Keratinocyte (primary cell): ENCODE results near the gene CXXC5. TPM values are rescaled to one million over a fixed set of nuclear protein-coding genes. Genes with fewer than 3 reads are reported as not detected.

Source experiments
- DNase-seq: peaks from one replicate; pipeline ENCODE4 v3.0.0-alpha.2; 2011; ENCODE audit warnings: low read depth, missing footprints, low spot score
- FAIRE-seq: peaks from 2 replicates; lab custom pipeline; 2011; peaks lifted over from hg19 to GRCh38; lab: Jason Lieb, UNC
- H2AFZ ChIP-seq: 2 replicates; pipeline ENCODE4 v1.6.0; 2012; ENCODE audit warnings: low read length, control low read depth, inconsistent platforms; ENCODE audit not compliant: control insufficient read depth
- H3K27ac ChIP-seq: 2 replicates; pipeline ENCODE4 v1.5.1; 2011; ENCODE audit warnings: low read length; ENCODE audit not compliant: control insufficient read depth, insufficient read depth
- H3K27me3 ChIP-seq: 3 replicates; pipeline ENCODE4 v1.6.0; 2011; ENCODE audit warnings: low read length; ENCODE audit not compliant: control insufficient read depth, insufficient read depth; ENCODE audit errors: extremely low read depth
- H3K36me3 ChIP-seq, 2 experiments: 2 replicates in 1 of 2; 3 replicates in 1 of 2; pipeline ENCODE4 v1.5.1; 2011; ENCODE audit warnings: low read length in 2 of 2, mild to moderate bottlenecking in 1 of 2; ENCODE audit not compliant: control insufficient read depth in 2 of 2, insufficient read depth in 2 of 2; ENCODE audit errors: extremely low read depth in 1 of 2
- H3K4me1 ChIP-seq: 3 replicates; pipeline ENCODE4 v1.5.1; 2011; ENCODE audit warnings: low read length; ENCODE audit not compliant: control insufficient read depth, insufficient read depth; ENCODE audit errors: extremely low read depth
- H3K4me2 ChIP-seq: 3 replicates; pipeline ENCODE4 v1.6.0; 2011; ENCODE audit warnings: low read depth, low read length; ENCODE audit not compliant: control insufficient read depth, insufficient read depth; ENCODE audit errors: extremely low read depth
- H3K4me3 ChIP-seq, 3 experiments: fragments of 200-600 bp in 1 of 3; sonication (generic) in 1 of 3; 2 replicates in 2 of 3; 3 replicates in 1 of 3; pipeline ENCODE4 v1.5.1; 2011 to 2016; ENCODE audit warnings: low read length in 3 of 3, mild to moderate bottlenecking in 3 of 3, control low read depth in 2 of 3, inconsistent platforms in 1 of 3, low read depth in 1 of 3, mixed read lengths in 1 of 3, mixed run types in 1 of 3, moderate library complexity in 1 of 3; ENCODE audit not compliant: control insufficient read depth in 2 of 3, insufficient read depth in 2 of 3; ENCODE audit errors: extremely low read depth in 1 of 3
- H3K79me2 ChIP-seq: 2 replicates; pipeline ENCODE4 v1.6.0; 2012; ENCODE audit warnings: low read length; ENCODE audit not compliant: control insufficient read depth, insufficient read depth
- H3K9ac ChIP-seq: 3 replicates; pipeline ENCODE4 v1.6.0; 2011; ENCODE audit warnings: low read length; ENCODE audit not compliant: control insufficient read depth, insufficient read depth; ENCODE audit errors: extremely low read depth
- H3K9me1 ChIP-seq: 3 replicates; pipeline ENCODE4 v1.6.0; 2011; ENCODE audit warnings: low read length; ENCODE audit not compliant: control insufficient read depth, insufficient read depth; ENCODE audit errors: extremely low read depth
- H3K9me3 ChIP-seq: 2 replicates; pipeline ENCODE4 v1.5.1; 2012; ENCODE audit warnings: low read depth, low read length; ENCODE audit not compliant: control insufficient read depth
- H4K20me1 ChIP-seq: 3 replicates; pipeline ENCODE4 v1.6.0; 2011; ENCODE audit warnings: low read length; ENCODE audit not compliant: control insufficient read depth, insufficient read depth; ENCODE audit errors: extremely low read depth
- CTCF ChIP-seq, 3 experiments: IDR thresholded peaks in 1 of 3; conservative IDR thresholded peaks in 1 of 3; optimal IDR thresholded peaks in 1 of 3; 2 replicates in 2 of 3; 3 replicates in 1 of 3; pipeline versions ENCODE3 to v1.5.1; 2011; ENCODE audit warnings: low read length in 3 of 3, mild to moderate bottlenecking in 3 of 3, moderate library complexity in 2 of 3, control low read depth in 1 of 3, inconsistent platforms in 1 of 3; ENCODE audit not compliant: insufficient read depth in 2 of 3; ENCODE audit errors: extremely low read depth in 1 of 3
- EZH2 ChIP-seq: IDR thresholded peaks from one replicate; pipeline ENCODE4 v1.6.1; 2012; ENCODE audit warnings: inconsistent platforms, mild to moderate bottlenecking, low read length, moderate library complexity
- dilution Hi-C: fragments of 300-500 bp; cut with MboI; formaldehyde crosslinking; loops from one replicate; pipeline ENCODE4 v1.7.0; 2020; ENCODE audit warnings: low sequenced_read_pairs; ENCODE audit not compliant: extremely low pct_ligation_motif_present
- polyA plus RNA-seq, 5 experiments: library from polyadenylated mRNA; depleted of rRNA in 3 of 5; stranded (reverse) in 3 of 5; stranded (forward) in 1 of 5; unstranded in 1 of 5; fragments of >200 nt; gene quantifications; 1 replicate in 1 of 5; 2 replicates in 3 of 5; 3 replicates in 1 of 5; pipeline versions ENCODE4 v1.2.1 to v1.2.3, GENCODE V29; 2011 to 2012; ENCODE audit warnings: missing spikeins in 2 of 5, low read depth in 1 of 5, low replicate concordance in 1 of 5

CXXC5 gene
- polyA plus RNA-seq, 1 donor (not counting 4 experiments of a cell fraction or from before 2014, with no cell fraction given) = 1.0 TPM

GRCh38 chr5:139650689-139651042 lies 2.5 kb downstream of the CXXC5 start:
- TF ChIP-seq EZH2 = no peak
- no peak for TF ChIP-seq CTCF (optimal IDR thresholded peaks at IDR 0.05 in 1 of 3, IDR thresholded peaks at IDR 0.05 in 1 of 3, conservative IDR thresholded peaks at IDR 0.05 in 1 of 3; ENCODE audit: extremely low read depth in 1 of 3, insufficient read depth in 2 of 3, low read length in 3 of 3)
- peaks cover 20% of the 10 kb centered on the region for H3K4me1 ChIP-seq
- no peak overlapping the region for H3K9ac ChIP-seq
- H2AFZ ChIP-seq = no peak overlapping the region
- no peak overlapping the region for H3K27ac ChIP-seq
- FAIRE-seq (no peak), DNase-seq (no peak)
- H3K9me1 ChIP-seq = no peaks in the 10 kb centered on the region
- dilution Hi-C loops = no loop called here
- no peak overlapping the region for H3K4me3 ChIP-seq
- no peaks in the 10 kb centered on the region for H3K36me3 ChIP-seq
- H4K20me1 ChIP-seq = no peaks in the 10 kb centered on the region
- H3K79me2 ChIP-seq = no peaks in the 10 kb centered on the region
- peaks cover 42% of the 10 kb centered on the region for H3K27me3 ChIP-seq
- H3K4me2 ChIP-seq = no peak overlapping the region
- H3K9me3 ChIP-seq = no peaks in the 10 kb centered on the region

- no peaks in the 10 kb centered on the region for H3K9me3 ChIP-seq
- H3K9me1 ChIP-seq = no peaks in the 10 kb centered on the region
- no peak overlapping the region for H3K27ac ChIP-seq
- no peaks in the 10 kb centered on the region for H3K79me2 ChIP-seq
- no peak overlapping the region for H3K9ac ChIP-seq
- H3K4me2 ChIP-seq = no peak overlapping the region
- H3K27me3 ChIP-seq = peaks cover 40% of the 10 kb centered on the region
- H4K20me1 ChIP-seq = no peaks in the 10 kb centered on the region
- DNase-seq (no peak), FAIRE-seq (no peak)
- no peaks in the 10 kb centered on the region for H3K36me3 ChIP-seq
- H2AFZ ChIP-seq = no peak overlapping the region
- dilution Hi-C loops = no loop called here
- H3K4me3 ChIP-seq = no peak overlapping the region
- no peak for TF ChIP-seq CTCF (optimal IDR thresholded peaks at IDR 0.05 in 1 of 3, IDR thresholded peaks at IDR 0.05 in 1 of 3, conservative IDR thresholded peaks at IDR 0.05 in 1 of 3; ENCODE audit: extremely low read depth in 1 of 3, insufficient read depth in 2 of 3, low read length in 3 of 3)
- TF ChIP-seq EZH2 = no peak
- H3K4me1 ChIP-seq = peaks cover 20% of the 10 kb centered on the region
Measured at GRCh38 chr5:139651043-139651834, 3.1 kb downstream of the CXXC5 start.
